Prostate gland (tissue), 2 donors: ENCODE data around the gene MRPL53.

Experiments
- POLR2A ChIP-seq: fragments of 450-650 bp; IDR thresholded peaks from one replicate; pipeline ENCODE4 v1.6.1; 2016; ENCODE audit warnings: antibody characterized with exemption, mild to moderate bottlenecking
- TF ChIP-seq, protein P1 (sequence below), 4 experiments: fragments of 200-600 bp in 2 of 4; fragments of 450-650 bp in 2 of 4; sonication (generic) in 2 of 4; IDR thresholded peaks; 1 replicate in 3 of 4; 2 replicates in 1 of 4; pipeline ENCODE4 v1.5.1; 2016 to 2019; ENCODE audit warnings: antibody characterized with exemption in 4 of 4, mild to moderate bottlenecking in 2 of 4, moderate library complexity in 2 of 4

DNA sequence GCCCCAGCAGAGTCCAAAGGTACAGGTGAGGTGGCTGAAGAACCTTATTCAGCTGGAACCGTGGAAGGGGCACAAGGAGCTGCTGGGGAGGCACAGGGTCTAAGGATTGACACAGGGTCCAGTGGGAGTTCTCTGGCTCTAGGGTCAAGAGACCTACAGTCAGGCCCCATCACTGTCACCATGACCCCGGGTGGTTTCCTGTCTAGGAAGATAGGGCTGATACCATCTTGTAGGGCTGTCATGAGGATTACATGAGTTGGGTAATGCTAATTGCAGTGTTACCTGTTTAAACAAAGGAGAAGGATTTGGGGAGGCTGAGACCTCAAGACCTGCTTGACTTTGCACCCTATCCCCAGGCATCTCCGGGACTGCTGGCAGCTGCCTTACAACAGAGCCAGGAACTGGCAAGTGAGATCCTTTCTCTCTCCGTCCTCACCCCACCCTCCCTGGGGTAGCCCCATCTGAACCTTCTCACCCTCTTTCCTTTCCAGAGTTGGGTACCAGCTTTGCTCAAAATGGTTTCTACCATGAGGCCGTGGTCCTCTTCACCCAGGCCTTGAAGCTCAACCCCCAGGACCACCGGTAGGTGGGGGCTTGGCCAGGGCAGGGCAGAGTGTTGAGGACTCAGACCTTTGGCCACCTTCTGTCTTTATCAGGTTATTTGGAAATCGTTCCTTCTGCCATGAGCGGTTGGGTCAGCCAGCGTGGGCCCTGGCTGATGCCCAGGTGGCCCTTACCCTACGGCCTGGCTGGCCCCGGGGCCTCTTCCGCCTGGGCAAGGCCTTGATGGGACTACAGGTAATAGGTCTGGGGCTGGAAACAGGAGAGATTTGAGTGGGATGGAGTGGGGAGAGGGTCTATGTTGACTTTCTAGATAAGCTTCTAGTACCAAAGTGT lies 19.4 kb upstream of the MRPL53 start:
- TF ChIP-seq, protein P1, sequence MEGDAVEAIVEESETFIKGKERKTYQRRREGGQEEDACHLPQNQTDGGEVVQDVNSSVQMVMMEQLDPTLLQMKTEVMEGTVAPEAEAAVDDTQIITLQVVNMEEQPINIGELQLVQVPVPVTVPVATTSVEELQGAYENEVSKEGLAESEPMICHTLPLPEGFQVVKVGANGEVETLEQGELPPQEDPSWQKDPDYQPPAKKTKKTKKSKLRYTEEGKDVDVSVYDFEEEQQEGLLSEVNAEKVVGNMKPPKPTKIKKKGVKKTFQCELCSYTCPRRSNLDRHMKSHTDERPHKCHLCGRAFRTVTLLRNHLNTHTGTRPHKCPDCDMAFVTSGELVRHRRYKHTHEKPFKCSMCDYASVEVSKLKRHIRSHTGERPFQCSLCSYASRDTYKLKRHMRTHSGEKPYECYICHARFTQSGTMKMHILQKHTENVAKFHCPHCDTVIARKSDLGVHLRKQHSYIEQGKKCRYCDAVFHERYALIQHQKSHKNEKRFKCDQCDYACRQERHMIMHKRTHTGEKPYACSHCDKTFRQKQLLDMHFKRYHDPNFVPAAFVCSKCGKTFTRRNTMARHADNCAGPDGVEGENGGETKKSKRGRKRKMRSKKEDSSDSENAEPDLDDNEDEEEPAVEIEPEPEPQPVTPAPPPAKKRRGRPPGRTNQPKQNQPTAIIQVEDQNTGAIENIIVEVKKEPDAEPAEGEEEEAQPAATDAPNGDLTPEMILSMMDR (IDR thresholded peaks at IDR 0.05), result no peak
- TF ChIP-seq POLR2A, result no peak
